Trophoblast cell (in vitro differentiated cells and primary cell): ENCODE data around the gene CCDC146.

ENCODE experiments used
- DNase-seq, 2 donors: peaks; one replicate each; pipeline ENCODE4 v3.0.0-alpha.2; 2016
- H2AFZ ChIP-seq: 2 replicates; pipeline ENCODE4 v1.6.1; 2013; ENCODE audit warnings: low read length, moderate library complexity, mild to moderate bottlenecking; ENCODE audit not compliant: insufficient read depth, poor library complexity
- H2AK5ac ChIP-seq: 2 replicates; pipeline ENCODE4 v1.6.1; 2013; ENCODE audit warnings: mild to moderate bottlenecking, low read length
- H2BK120ac ChIP-seq: 2 replicates; pipeline ENCODE4 v1.6.1; 2013; ENCODE audit warnings: low read length, mild to moderate bottlenecking, moderate library complexity; ENCODE audit not compliant: insufficient read depth, poor library complexity
- H2BK12ac ChIP-seq: 2 replicates; pipeline ENCODE4 v1.6.1; 2013; ENCODE audit warnings: mild to moderate bottlenecking, low read length, moderate library complexity
- H2BK5ac ChIP-seq: 2 replicates; pipeline ENCODE4 v1.6.1; 2013; ENCODE audit warnings: low read length, low read depth, moderate library complexity, mild to moderate bottlenecking; ENCODE audit not compliant: poor library complexity
- H3K14ac ChIP-seq: 2 replicates; pipeline ENCODE4 v1.6.1; 2013; ENCODE audit warnings: mild to moderate bottlenecking, low read length
- H3K18ac ChIP-seq: 2 replicates; pipeline ENCODE4 v1.6.1; 2013; ENCODE audit warnings: mild to moderate bottlenecking, low read length
- H3K23ac ChIP-seq: 2 replicates; pipeline ENCODE4 v1.6.1; 2013; ENCODE audit warnings: low read length
- H3K27ac ChIP-seq: 2 replicates; pipeline ENCODE4 v1.5.1; 2013; ENCODE audit warnings: low read depth, mild to moderate bottlenecking, inconsistent platforms, low read length, moderate library complexity
- H3K27me3 ChIP-seq: 2 replicates; pipeline ENCODE4 v1.6.1; 2013; ENCODE audit warnings: inconsistent platforms, mild to moderate bottlenecking, low read length, moderate library complexity; ENCODE audit not compliant: insufficient read depth
- H3K36me3 ChIP-seq, 2 experiments: 1 replicate in 1 of 2; 2 replicates in 1 of 2; pipeline ENCODE4 v1.6.1; 2013; ENCODE audit warnings: low read length in 2 of 2, mild to moderate bottlenecking in 2 of 2, moderate library complexity in 1 of 2; ENCODE audit not compliant: insufficient read depth in 2 of 2, control insufficient read depth in 1 of 2
- H3K4ac ChIP-seq: 2 replicates; pipeline ENCODE4 v1.6.1; 2013; ENCODE audit warnings: low read depth, mild to moderate bottlenecking, low read length, moderate library complexity
- H3K4me1 ChIP-seq, 2 experiments: 1 replicate in 1 of 2; 2 replicates in 1 of 2; pipeline ENCODE4 v1.6.1; 2013; ENCODE audit warnings: low read length in 2 of 2, mild to moderate bottlenecking in 2 of 2, moderate library complexity in 1 of 2; ENCODE audit not compliant: insufficient read depth in 2 of 2, control insufficient read depth in 1 of 2
- H3K4me2 ChIP-seq: 2 replicates; pipeline ENCODE4 v1.6.1; 2013; ENCODE audit warnings: inconsistent platforms, mild to moderate bottlenecking, low read length, moderate library complexity
- H3K4me3 ChIP-seq: 2 replicates; pipeline ENCODE4 v1.5.1; 2013; ENCODE audit warnings: mild to moderate bottlenecking, low read depth, low read length, inconsistent platforms
- H3K79me1 ChIP-seq: one replicate; pipeline ENCODE4 v1.6.1; 2013; ENCODE audit warnings: low read length
- H3K79me2 ChIP-seq: 2 replicates; pipeline ENCODE4 v1.6.1; 2013; ENCODE audit warnings: low read length, mild to moderate bottlenecking; ENCODE audit not compliant: control insufficient read depth, insufficient read depth, poor library complexity
- H3K9ac ChIP-seq: 2 replicates; pipeline ENCODE4 v1.6.1; 2013; ENCODE audit warnings: mild to moderate bottlenecking, low read length
- H3K9me3 ChIP-seq: 2 replicates; pipeline ENCODE4 v1.6.1; 2013; ENCODE audit warnings: low read depth, mild to moderate bottlenecking, control low read depth, inconsistent platforms, low read length; ENCODE audit not compliant: insufficient read depth
- H4K12ac ChIP-seq: 2 replicates; pipeline ENCODE4 v1.6.1; 2013; ENCODE audit warnings: low read depth, mild to moderate bottlenecking, low read length, moderate library complexity
- H4K8ac ChIP-seq: 2 replicates; pipeline ENCODE4 v1.6.1; 2013; ENCODE audit warnings: low read depth, mild to moderate bottlenecking, low read length, moderate library complexity
- H4K91ac ChIP-seq: one replicate; pipeline ENCODE4 v1.6.1; 2013; ENCODE audit warnings: low read depth, mild to moderate bottlenecking, low read length, moderate library complexity
- WGBS: extraction: QIAGEN DNeasy Blood & Tissue Kit; methylation state at CpG from one replicate; pipeline ENCODE4 v1.1.7; 2013; ENCODE audit warnings: missing lambda C conversion rate; ENCODE audit not compliant: insufficient read length, insufficient coverage; ENCODE audit errors: extremely low coverage; 5-methylcytosine and 5-hydroxymethylcytosine counted together

Gene CCDC146

DNA sequence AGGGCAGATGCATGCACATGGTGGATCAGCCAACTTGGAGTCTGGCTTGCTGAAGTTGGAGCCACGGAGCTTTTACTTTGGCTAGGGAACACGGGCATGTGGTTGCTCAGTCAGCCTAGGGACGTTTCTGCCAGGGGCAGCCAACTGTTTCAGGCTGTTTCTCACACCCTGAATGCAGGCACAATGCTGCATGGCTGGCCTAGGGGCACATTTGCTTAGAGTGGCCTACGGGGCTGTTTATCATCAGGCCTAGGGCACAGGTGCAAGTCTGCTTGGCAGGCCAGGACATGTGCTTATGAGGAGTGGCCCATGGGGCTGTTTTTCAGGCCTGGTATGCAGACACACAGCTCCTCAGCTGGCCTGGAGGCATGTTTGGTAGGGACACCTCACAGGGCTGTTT is 186.4 kb downstream of the CCDC146 start:
- no peak overlapping the region for H4K8ac ChIP-seq
- no peak overlapping the region for H4K91ac ChIP-seq
- no peak overlapping the region for H2AFZ ChIP-seq
- no peak overlapping the region for H2BK5ac ChIP-seq
- no peaks in the 10 kb centered on the region for H3K79me2 ChIP-seq
- H3K36me3 ChIP-seq, result no peaks in the 10 kb centered on the region
- WGBS, result no CpG with 5 or more reads among the region's 4 CpGs
- H3K18ac ChIP-seq, result no peak overlapping the region
- peaks cover 1% of the 10 kb centered on the region for H3K9me3 ChIP-seq
- peak overlapping the region; percentile 21 for H3K27ac ChIP-seq
- no peak overlapping the region for H4K12ac ChIP-seq
- H2BK12ac ChIP-seq, result no peak overlapping the region
- H2AK5ac ChIP-seq, result no peak overlapping the region
- H3K79me1 ChIP-seq, result peaks cover 2% of the 10 kb centered on the region
- no peak overlapping the region for H2BK120ac ChIP-seq
- H3K9ac ChIP-seq, result no peak overlapping the region
- no peak overlapping the region for H3K14ac ChIP-seq
- DNase-seq, result peak; percentile 94 to 95
- H3K4me3 ChIP-seq, result peak overlapping the region; percentile 21
- H3K27me3 ChIP-seq, result no peaks in the 10 kb centered on the region
- peaks cover 9 to 13% of the 10 kb centered on the region in 2 experiments for H3K4me1 ChIP-seq
- no peak overlapping the region for H3K4me2 ChIP-seq
- H3K4ac ChIP-seq, result no peak overlapping the region
- no peak overlapping the region for H3K23ac ChIP-seq

DNA sequence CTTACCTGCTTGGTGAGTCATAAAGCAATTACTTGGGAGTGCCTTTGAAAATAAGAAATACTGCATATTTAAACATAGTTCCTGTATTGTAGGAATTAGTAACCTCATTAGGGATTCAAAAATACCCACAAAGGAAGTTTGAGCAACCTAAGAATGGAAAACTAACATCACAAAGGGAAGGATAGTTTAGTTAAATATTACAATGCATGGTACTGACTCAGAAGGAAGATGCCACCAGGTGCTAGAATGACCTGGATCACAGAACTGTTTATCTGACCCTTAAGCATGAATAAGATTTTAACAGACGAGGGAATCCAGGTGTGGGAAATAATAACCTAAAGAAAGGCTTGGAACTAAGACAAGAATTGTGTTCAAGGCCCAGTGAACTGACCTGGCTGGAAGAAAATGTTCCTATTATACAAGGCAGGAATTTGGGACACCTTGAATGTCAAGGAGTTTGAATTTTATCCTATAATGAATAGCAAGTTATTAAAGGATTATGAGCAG is 187.4 kb downstream of the CCDC146 start:
- Histone ChIP-seq H3K23ac (no peak overlapping the region), H3K4me1 (peaks cover 9 to 13% of the 10 kb centered on the region in 2 experiments), H2AFZ (no peak overlapping the region), H3K14ac (no peak overlapping the region), H3K36me3 (no peaks in the 10 kb centered on the region), H3K4ac (no peak overlapping the region), H3K79me1 (peaks cover 2% of the 10 kb centered on the region), H3K4me3 (no peak overlapping the region), H2BK5ac (no peak overlapping the region), H3K79me2 (no peaks in the 10 kb centered on the region), H2AK5ac (no peak overlapping the region), H3K4me2 (no peak overlapping the region), H4K8ac (no peak overlapping the region), H3K18ac (no peak overlapping the region), H2BK120ac (no peak overlapping the region), H3K9ac (no peak overlapping the region), H2BK12ac (no peak overlapping the region), H4K91ac (no peak overlapping the region), H3K27me3 (no peaks in the 10 kb centered on the region), H3K9me3 (peaks cover 1% of the 10 kb centered on the region), H4K12ac (no peak overlapping the region), H3K27ac (no peak overlapping the region)
- WGBS, result no CpG with 5 or more reads among the region's 1 CpG
- peak; percentile 18 to 73 for DNase-seq

DNA sequence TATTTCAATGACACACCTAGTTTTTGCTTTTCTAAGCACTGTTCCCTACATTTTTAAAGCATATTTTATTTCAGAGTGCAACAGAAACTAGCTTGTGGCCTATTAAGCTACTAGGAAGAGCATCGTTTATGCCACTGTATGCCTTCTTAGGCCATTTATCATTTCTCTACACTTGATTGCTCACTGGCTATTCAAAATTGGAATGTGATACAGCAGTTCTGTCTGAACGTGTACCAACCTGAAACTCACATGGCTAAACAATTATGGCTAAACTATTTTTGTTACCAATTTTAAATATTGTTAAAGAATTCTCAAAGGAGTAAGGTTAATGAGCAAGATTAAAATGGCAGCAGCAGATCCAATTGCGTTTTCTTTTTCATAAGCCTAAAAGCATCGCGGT is 188.6 kb downstream of the CCDC146 start:
- Histone ChIP-seq H3K4ac (no peak overlapping the region), H3K4me2 (no peak overlapping the region), H2BK120ac (no peak overlapping the region), H4K8ac (no peak overlapping the region), H3K79me1 (peaks cover 2% of the 10 kb centered on the region), H3K23ac (no peak overlapping the region), H3K9me3 (peaks cover 1% of the 10 kb centered on the region), H3K36me3 (no peaks in the 10 kb centered on the region), H2AK5ac (no peak overlapping the region), H4K91ac (no peak overlapping the region), H3K4me1 (peaks cover 9 to 13% of the 10 kb centered on the region in 2 experiments), H3K27me3 (no peaks in the 10 kb centered on the region), H2BK12ac (no peak overlapping the region), H3K4me3 (no peak overlapping the region), H4K12ac (no peak overlapping the region), H2AFZ (no peak overlapping the region), H2BK5ac (no peak overlapping the region), H3K27ac (no peak overlapping the region), H3K14ac (no peak overlapping the region), H3K9ac (no peak overlapping the region), H3K79me2 (no peaks in the 10 kb centered on the region), H3K18ac (no peak overlapping the region)
- DNase-seq, result no peak
- WGBS, result no CpG with 5 or more reads among the region's 5 CpGs

DNA sequence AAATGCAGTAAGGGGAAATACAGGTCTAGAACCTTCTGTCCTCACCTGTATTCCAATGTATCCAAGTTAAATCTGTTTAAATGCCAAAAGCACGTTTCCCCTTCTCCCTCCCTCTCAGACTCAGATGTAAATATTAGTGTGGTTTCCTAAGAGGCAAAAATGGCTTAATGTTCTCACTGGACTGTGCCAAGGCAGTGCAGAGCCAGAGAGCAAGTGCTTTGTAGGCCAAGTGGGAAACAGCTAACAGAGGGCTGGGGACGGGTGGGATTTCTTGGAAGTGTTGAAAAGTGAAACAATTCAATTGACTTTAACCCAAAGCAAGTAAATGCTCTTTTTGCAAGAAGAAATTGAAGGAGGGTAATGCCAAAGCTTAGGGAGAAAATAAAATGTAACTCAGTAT is 190.7 kb downstream of the CCDC146 start:
- Histone ChIP-seq H4K91ac (no peak overlapping the region), H2BK12ac (no peak overlapping the region), H3K4me1 (peaks cover 9% of the 10 kb centered on the region in 2 experiments), H3K4ac (no peak overlapping the region), H3K4me3 (no peak overlapping the region), H3K18ac (no peak overlapping the region), H3K79me1 (peaks cover 2% of the 10 kb centered on the region), H3K36me3 (no peaks in the 10 kb centered on the region), H3K23ac (no peak overlapping the region), H3K27ac (no peak overlapping the region), H3K9me3 (no peaks in the 10 kb centered on the region), H4K12ac (no peak overlapping the region), H4K8ac (no peak overlapping the region), H2AK5ac (no peak overlapping the region), H3K14ac (no peak overlapping the region), H2BK5ac (no peak overlapping the region), H3K9ac (no peak overlapping the region), H3K27me3 (no peaks in the 10 kb centered on the region), H3K4me2 (no peak overlapping the region), H2AFZ (no peak overlapping the region), H2BK120ac (no peak overlapping the region), H3K79me2 (no peaks in the 10 kb centered on the region)
- no peak for DNase-seq
- WGBS, result no CpG with 5 or more reads among the region's 2 CpGs
